HG02852 (cell line): ENCODE results near the gene TLCD1.

Experiments used
- ATAC-seq: cut with Tn5 transposase; IDR thresholded peaks from one replicate; pipeline ENCODE4 v1.9.1; 2021; ENCODE audit warnings: mild to moderate bottlenecking, moderate library complexity; ENCODE audit not compliant: unreplicated experiment

TLCD1 gene

GRCh38 chr17:28726226-28726626 lies at the start of gene TLCD1:
TSS of gene TLCD1 (minus strand) at chr17:28726233. CDS start at chr17:28726097, 136 bp downstream.
- ATAC-seq = no peak

GRCh38 chr17:28774206-28774605 lies 48.2 kb upstream of the TLCD1 start:
- ATAC-seq = no peak

- ATAC-seq = no peak
These were observed 47.7 kb upstream of the TLCD1 start for GRCh38 chr17:28773736-28774135.

- ATAC-seq = no peak
These were observed 39.0 kb upstream of the TLCD1 start for GRCh38 chr17:28765038-28765437.

- ATAC-seq = no peak
These were observed 37.8 kb upstream of the TLCD1 start for GRCh38 chr17:28763804-28764266.

GRCh38 chr17:28763137-28763799 lies 37.2 kb upstream of the TLCD1 start:
- peak; percentile 52 for ATAC-seq

- ATAC-seq = no peak
These were observed 34.8 kb upstream of the TLCD1 start for GRCh38 chr17:28760601-28761562.

- ATAC-seq = no peak
These were observed 33.3 kb upstream of the TLCD1 start for GRCh38 chr17:28759256-28759865.

GRCh38 chr17:28758411-28759121 lies 32.5 kb upstream of the TLCD1 start:
- ATAC-seq = no peak

- ATAC-seq = no peak
These were observed 30.2 kb upstream of the TLCD1 start for GRCh38 chr17:28756049-28756804.

GRCh38 chr17:28755486-28755885 lies 29.5 kb upstream of the TLCD1 start:
- ATAC-seq = no peak

GRCh38 chr17:28751600-28752366 lies 25.8 kb upstream of the TLCD1 start:
- ATAC-seq = no peak

GRCh38 chr17:28750178-28751047 lies 24.4 kb upstream of the TLCD1 start:
- peak; percentile 63 for ATAC-seq

- ATAC-seq = no peak
These were observed 23.6 kb upstream of the TLCD1 start for GRCh38 chr17:28749516-28750177.

GRCh38 chr17:28748852-28749515 lies 23.0 kb upstream of the TLCD1 start:
- no peak for ATAC-seq

GRCh38 chr17:28747801-28748750 lies 22.0 kb upstream of the TLCD1 start:
- no peak for ATAC-seq
